Ishikawa (cell line): ENCODE data around the gene CALML4.

Experiments
- CEBPB ChIP-seq: IDR thresholded peaks from 2 replicates; pipeline ENCODE4 v1.6.1; 2012
- CREB1 ChIP-seq: IDR thresholded peaks from 2 replicates; pipeline ENCODE4 v1.6.1; 2012; ENCODE audit warnings: low read depth
- EGR1 ChIP-seq: IDR thresholded peaks from 2 replicates; pipeline ENCODE4 v1.6.1; 2012
- EP300 ChIP-seq: IDR thresholded peaks from 2 replicates; pipeline ENCODE4 v1.6.1; 2012; ENCODE audit warnings: borderline replicate concordance
- FOXM1 ChIP-seq: IDR thresholded peaks from 2 replicates; pipeline ENCODE4 v1.6.1; 2012; ENCODE audit warnings: low read depth, borderline replicate concordance
- NFIC ChIP-seq: IDR thresholded peaks from 2 replicates; pipeline ENCODE4 v1.6.1; 2012
- RAD21 ChIP-seq: IDR thresholded peaks from 2 replicates; pipeline ENCODE4 v1.6.1; 2012; ENCODE audit warnings: low read depth
- TAF1 ChIP-seq: IDR thresholded peaks from 2 replicates; pipeline ENCODE4 v1.6.1; 2012; ENCODE audit warnings: low read depth, mild to moderate bottlenecking
- TCF12 ChIP-seq: IDR thresholded peaks from 2 replicates; pipeline ENCODE4 v1.6.1; 2012; ENCODE audit warnings: low read depth
- TEAD4 ChIP-seq: IDR thresholded peaks from 2 replicates; pipeline ENCODE4 v1.6.1; 2012
- YY1 ChIP-seq: IDR thresholded peaks from 2 replicates; pipeline ENCODE4 v1.6.1; 2012; ENCODE audit warnings: low read depth
- ZBTB7A ChIP-seq: IDR thresholded peaks from 2 replicates; pipeline ENCODE4 v1.6.1; 2012; ENCODE audit warnings: low read depth
- TF ChIP-seq, protein P1 (sequence below): IDR thresholded peaks from 2 replicates; pipeline ENCODE4 v1.6.1; 2012
- TF ChIP-seq, protein P2 (sequence below): IDR thresholded peaks from 2 replicates; pipeline ENCODE4 v1.6.1; 2012; ENCODE audit warnings: low read depth, mild to moderate bottlenecking
- TF ChIP-seq, protein P3 (sequence below): IDR thresholded peaks from 2 replicates; pipeline ENCODE4 v1.6.1; 2012

CALML4 gene

DNA sequence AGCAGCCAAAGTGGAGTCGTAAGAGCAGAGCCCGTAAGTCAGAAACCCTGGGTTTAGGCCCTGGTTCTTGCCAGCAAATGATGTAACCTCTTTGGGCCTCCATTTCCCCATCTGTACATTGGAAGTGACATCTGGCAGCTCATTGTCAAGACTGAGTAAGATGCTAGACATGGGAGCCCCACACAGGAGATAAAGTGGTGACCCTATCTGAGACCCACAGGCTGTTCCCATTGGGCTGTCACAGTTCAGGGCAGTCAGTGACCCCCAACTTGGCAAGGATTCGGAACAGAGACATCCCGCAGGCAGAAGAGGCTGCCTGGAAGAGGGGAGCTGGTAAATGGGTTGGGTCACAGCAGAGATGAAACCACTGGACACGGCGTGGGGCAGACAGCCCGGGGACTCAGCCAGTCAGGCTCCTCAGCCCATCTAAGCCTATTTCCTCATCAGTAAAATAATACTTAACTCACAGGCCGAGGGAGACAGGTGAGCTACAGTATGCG lies 22.6 kb upstream of the CALML4 start:
- TF ChIP-seq ZBTB7A (no peak), FOXM1 (no peak), YY1 (no peak), RAD21 (no peak), TAF1 (no peak)
- TF ChIP-seq, protein P1, sequence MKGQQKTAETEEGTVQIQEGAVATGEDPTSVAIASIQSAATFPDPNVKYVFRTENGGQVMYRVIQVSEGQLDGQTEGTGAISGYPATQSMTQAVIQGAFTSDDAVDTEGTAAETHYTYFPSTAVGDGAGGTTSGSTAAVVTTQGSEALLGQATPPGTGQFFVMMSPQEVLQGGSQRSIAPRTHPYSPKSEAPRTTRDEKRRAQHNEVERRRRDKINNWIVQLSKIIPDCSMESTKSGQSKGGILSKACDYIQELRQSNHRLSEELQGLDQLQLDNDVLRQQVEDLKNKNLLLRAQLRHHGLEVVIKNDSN, result no peak
- TF ChIP-seq, protein P2, sequence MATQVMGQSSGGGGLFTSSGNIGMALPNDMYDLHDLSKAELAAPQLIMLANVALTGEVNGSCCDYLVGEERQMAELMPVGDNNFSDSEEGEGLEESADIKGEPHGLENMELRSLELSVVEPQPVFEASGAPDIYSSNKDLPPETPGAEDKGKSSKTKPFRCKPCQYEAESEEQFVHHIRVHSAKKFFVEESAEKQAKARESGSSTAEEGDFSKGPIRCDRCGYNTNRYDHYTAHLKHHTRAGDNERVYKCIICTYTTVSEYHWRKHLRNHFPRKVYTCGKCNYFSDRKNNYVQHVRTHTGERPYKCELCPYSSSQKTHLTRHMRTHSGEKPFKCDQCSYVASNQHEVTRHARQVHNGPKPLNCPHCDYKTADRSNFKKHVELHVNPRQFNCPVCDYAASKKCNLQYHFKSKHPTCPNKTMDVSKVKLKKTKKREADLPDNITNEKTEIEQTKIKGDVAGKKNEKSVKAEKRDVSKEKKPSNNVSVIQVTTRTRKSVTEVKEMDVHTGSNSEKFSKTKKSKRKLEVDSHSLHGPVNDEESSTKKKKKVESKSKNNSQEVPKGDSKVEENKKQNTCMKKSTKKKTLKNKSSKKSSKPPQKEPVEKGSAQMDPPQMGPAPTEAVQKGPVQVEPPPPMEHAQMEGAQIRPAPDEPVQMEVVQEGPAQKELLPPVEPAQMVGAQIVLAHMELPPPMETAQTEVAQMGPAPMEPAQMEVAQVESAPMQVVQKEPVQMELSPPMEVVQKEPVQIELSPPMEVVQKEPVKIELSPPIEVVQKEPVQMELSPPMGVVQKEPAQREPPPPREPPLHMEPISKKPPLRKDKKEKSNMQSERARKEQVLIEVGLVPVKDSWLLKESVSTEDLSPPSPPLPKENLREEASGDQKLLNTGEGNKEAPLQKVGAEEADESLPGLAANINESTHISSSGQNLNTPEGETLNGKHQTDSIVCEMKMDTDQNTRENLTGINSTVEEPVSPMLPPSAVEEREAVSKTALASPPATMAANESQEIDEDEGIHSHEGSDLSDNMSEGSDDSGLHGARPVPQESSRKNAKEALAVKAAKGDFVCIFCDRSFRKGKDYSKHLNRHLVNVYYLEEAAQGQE, result no peak

DNA sequence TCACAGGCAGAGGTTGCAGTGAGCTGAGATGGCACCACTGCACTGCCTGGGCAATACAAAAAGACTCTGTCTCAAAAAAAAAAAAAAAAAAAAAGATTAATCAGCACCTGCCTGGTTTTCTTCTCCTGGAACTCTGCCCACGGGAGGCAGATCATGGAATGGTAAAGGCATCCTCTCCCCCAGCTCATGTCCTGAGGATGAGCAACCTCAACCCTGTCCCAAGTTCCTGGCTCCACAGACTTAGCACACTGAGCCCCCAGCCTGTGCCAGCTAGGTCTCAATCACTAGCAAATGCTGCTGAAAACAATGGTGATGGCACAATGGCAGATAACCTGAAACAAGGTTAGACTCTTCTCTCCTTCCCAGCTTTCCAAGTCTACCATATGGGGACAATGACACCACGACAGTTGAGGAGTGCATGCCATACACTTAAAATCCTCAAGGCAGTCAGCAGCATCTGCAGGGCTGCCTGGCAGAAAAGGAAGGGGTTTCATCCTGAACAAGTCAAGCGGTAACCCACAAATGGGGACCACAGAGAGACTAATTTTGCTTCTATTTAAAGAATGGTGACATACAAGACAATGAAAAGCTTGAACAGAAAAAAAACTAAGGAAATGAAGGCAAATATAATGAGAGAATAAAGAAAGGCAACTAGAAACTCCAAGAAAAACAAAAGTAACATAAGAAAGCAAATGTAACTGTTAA lies 19.6 kb upstream of the CALML4 start:
- TF ChIP-seq NFIC (no peak), EP300 (no peak), CREB1 (no peak), EGR1 (no peak), RAD21 (no peak), TEAD4 (no peak), TCF12 (no peak), TAF1 (no peak), FOXM1 (no peak), CEBPB (no peak), ZBTB7A (no peak), YY1 (no peak)
- TF ChIP-seq, protein P1, result no peak
- TF ChIP-seq, protein P3, sequence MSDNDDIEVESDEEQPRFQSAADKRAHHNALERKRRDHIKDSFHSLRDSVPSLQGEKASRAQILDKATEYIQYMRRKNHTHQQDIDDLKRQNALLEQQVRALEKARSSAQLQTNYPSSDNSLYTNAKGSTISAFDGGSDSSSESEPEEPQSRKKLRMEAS, result no peak
- TF ChIP-seq, protein P2, result no peak

DNA sequence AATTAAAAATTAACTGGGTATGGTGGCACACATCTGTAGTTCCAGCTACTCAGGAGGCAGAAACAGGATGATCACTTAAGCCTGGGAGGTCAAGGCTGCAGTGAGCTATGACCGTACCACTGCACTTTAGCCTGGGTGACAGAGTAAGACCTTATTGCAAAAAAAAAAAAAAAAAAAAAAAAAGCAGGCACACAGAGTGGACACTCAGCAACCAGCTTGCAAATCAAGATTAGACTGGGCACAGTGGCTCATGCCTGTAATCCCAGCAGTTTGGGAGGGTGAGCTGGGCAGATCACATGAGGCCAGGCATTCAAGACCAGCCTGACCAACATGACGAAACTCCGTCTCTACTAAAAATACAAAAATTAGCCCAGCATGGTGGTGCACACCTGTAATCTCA lies 19.0 kb upstream of the CALML4 start:
- TF ChIP-seq TAF1 (no peak), EP300 (no peak), YY1 (no peak), CEBPB (no peak), NFIC (no peak), TCF12 (no peak), FOXM1 (no peak), ZBTB7A (no peak), RAD21 (no peak), EGR1 (no peak), TEAD4 (no peak), CREB1 (no peak)
- TF ChIP-seq, protein P3, result no peak
- TF ChIP-seq, protein P2, result no peak
- TF ChIP-seq, protein P1, result no peak

DNA sequence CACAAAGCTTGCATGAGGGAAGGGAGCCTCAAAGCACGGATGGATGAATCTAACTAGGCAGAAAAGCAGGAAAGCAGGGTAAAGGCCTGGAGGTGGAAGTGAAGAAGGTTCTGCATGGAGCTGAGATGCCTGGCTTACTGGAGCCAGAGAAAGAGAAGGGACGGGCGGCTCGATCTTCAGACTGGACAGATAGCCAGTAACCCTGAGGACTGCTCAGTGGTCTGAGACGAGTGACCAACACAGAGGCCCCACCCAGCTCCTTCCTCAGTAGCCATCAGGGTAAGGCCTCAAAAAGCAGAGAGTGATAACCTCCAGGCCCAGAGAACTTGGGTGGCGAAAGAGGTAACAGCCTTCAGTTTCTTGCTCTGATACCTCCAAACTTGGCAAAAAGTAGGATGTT lies 18.0 kb upstream of the CALML4 start:
- TF ChIP-seq RAD21, result no peak
- TF ChIP-seq NFIC, result no peak
- no peak for TF ChIP-seq TEAD4
- TF ChIP-seq CEBPB, result no peak
- TF ChIP-seq YY1, result no peak
- TF ChIP-seq, protein P1, result no peak
- TF ChIP-seq EGR1, result no peak
- TF ChIP-seq ZBTB7A, result no peak
- no peak for TF ChIP-seq CREB1
- TF ChIP-seq EP300, result no peak
- TF ChIP-seq, protein P3, result no peak
- no peak for TF ChIP-seq FOXM1
- TF ChIP-seq TCF12, result no peak
- TF ChIP-seq TAF1, result no peak
- TF ChIP-seq, protein P2, result no peak
